GM19025 (cell line): ENCODE data around the gene HECTD1.
"Not testable (repeated sequence)": the region's sequence is repeated elsewhere in the genome, so short reads cannot be mapped to it uniquely, and the experiment has no call there.

ENCODE experiments used
- ATAC-seq: cut with Tn5 transposase; IDR thresholded peaks from one replicate; pipeline ENCODE4 v1.9.1; 2021; ENCODE audit warnings: mild to moderate bottlenecking, low read depth, moderate library complexity; ENCODE audit not compliant: unreplicated experiment

HECTD1 gene

GRCh38 chr14:31097081-31097480 is 110.5 kb downstream of the HECTD1 start:
- ATAC-seq = no peak

GRCh38 chr14:31096255-31096654 is 111.3 kb downstream of the HECTD1 start:
- ATAC-seq = no peak

DNA sequence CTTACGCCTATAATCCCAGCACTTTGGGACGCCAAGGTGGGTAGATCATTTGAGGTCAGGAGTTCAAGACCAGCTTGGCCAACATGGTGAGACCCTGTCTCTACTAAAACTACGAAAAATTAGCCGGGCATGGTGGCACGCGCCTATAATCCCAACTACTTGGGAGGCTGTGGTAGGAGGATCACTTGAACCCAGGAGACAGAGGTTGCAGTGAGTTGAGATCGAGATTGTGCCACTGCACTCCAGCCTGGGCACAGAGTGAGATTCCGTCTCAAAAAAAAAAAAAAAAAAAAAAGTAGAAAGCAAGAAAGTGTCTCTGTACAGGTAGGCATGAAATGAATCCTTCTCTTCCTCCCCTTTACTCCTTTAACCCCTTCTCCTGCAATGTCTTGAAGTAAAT is 111.8 kb downstream of the HECTD1 start:
- ATAC-seq = not testable (repeated sequence)

- ATAC-seq = not testable (repeated sequence)
These were observed 113.4 kb downstream of the HECTD1 start for GRCh38 chr14:31093884-31094839.

DNA sequence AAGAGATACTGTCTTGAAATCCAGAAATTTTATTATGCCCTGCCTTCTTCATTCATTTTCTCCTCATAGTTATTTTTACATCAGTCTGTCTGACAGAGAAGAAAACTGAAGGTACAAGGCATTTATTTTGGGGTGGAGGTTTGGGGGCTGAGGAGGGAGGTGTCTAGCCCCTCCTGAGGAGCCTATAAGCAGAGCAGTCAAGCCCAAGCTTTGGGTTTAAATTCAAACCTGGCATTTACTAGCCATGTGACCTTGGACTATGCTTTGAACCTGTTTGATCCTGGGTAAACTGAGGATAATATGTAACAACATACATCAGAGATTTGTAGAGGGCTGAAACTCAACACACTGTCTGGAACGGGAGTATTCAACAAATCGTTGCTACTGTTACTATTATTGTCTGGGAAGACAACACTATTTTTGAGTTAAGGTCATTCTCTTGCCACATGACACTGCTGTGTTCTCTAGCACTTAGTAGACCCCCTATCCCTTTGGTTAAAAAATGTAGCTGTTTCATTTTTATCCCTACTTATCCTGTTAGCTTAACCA is 115.4 kb downstream of the HECTD1 start:
- ATAC-seq = no peak

DNA sequence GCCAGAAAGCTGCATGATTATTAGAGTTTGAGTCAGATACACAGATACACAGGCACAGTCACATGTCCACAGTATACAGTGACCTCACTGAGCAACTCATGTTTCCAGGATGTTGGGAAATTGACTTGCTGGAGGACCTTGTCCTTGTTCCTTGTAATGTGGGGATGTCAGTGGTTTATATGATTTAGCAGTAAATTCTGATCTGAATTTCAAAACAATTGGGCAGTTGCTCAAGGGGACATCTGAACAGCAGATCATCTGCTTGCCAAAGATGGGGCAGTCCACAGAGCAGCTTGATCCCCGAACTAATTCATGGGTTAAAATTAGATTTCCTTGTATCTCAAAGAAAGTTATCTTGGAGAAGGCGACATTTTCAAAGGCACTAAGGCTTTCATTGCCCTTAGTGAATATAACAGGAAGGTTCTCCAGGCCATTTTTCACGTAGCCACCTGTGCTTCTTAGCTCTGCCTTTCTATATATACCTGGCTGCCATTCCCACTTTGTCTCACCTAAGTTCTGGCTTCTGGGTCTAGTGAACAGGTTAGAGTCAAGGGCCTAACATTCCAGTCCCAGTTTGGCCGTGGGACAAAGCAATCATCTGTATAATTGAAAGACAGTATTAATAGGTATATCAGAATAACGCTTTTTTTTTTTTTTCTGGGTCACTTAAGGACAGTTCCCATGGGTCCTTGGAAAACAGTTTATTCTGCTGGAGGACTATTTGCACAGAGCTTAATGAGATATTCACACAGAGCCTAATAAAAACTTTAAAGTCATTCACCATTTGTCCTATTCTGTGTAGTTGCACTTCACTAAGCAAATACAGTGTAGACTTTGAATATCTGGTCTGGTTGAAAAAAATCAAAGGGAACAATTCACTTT is 116.5 kb downstream of the HECTD1 start:
- no peak for ATAC-seq

- ATAC-seq = not testable (repeated sequence)
These were observed 121.1 kb downstream of the HECTD1 start for GRCh38 chr14:31086466-31086865.

DNA sequence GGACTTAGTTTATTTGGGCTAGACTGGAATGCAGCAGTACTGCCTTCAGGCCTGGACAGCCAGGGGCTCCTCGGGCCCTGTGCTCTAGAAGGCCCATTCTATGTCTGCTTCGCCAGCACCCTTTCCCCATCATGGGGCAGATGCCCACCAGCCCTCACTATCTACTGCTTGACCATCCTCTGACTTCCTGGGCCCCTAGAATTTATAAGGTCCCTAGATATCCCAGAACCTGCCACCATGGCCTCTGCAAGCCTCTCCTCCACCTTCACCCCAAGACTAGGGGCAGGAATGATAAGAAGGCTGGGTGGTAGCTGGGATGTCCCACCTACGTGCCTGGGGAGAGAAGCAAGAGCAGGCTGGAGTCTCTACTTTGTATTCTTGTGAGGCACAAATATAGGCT is 122.6 kb downstream of the HECTD1 start:
- ATAC-seq = no peak

- ATAC-seq = no peak
These were observed 123.2 kb downstream of the HECTD1 start for GRCh38 chr14:31084385-31084784.

GRCh38 chr14:31083781-31084180 is 123.8 kb downstream of the HECTD1 start:
- no peak for ATAC-seq

DNA sequence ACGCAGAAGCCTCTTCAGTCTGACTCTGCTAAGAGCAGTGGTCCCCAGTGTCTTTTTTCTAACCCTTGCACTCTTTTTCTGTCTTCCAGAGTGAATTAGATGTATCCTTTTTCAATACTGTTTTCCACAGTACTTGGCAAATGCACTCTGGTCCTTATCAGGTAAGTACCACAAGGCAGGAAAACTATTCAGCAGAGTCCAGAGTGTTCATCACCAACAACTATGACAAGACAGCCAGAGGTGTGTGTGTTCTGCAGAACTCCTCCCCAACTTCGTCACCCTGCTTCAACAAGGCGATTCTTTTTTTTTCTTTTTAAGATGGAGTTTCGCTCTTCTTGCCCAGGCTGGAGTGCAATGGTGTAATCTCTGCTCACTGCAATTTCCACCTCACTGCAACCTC is 127.1 kb downstream of the HECTD1 start:
- no peak for ATAC-seq

DNA sequence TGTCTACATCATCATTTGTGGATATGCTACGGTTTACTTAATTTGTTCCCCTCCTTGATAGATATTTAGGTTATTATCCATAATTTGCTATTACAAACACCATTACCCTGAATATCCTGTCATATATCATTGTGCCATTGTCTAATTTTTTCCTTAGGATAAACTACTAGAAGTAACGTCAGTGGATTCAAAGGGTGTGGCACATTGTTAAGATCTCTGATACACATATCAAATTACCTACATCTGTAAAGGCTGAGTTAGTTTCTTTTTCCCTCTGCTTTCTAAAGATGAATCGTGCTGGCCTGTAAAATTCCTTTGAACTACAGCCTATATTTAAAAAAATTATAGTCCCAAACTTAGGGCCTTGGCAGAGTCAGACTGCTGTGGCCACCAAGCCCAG is 127.5 kb downstream of the HECTD1 start:
- ATAC-seq = no peak

GRCh38 chr14:31078766-31079165 is 128.8 kb downstream of the HECTD1 start:
- ATAC-seq = no peak

- no peak for ATAC-seq
These were observed 132.4 kb downstream of the HECTD1 start for GRCh38 chr14:31075144-31075543.

GRCh38 chr14:31071151-31071550 is 136.4 kb downstream of the HECTD1 start:
- ATAC-seq = no peak

- ATAC-seq = no peak
These were observed 137.2 kb downstream of the HECTD1 start for GRCh38 chr14:31070431-31070830.

GRCh38 chr14:31069343-31069742 is 138.2 kb downstream of the HECTD1 start:
- ATAC-seq = no peak

DNA sequence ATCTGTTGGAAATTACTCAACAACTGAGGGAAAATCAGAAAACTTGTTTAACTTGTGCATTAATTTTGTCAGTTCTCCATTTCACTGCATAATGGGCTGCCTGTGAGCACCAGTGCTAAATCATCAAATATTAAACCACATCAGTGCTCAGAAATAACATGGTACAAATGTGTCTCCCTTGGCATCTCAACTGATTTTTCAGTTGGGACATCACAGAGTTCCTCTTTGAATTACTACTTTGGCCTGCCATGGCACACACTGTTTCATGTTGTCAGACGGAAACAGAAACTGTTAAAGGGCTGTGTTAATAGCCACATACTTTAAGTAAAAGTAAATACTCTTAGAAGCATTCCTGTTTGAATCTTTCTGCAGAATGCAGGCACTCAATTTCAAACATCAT is 139.4 kb downstream of the HECTD1 start:
- no peak for ATAC-seq

GRCh38 chr14:31062908-31063307 is 144.7 kb downstream of the HECTD1 start:
- not testable (repeated sequence) for ATAC-seq

GRCh38 chr14:31060253-31060875 is 147.2 kb downstream of the HECTD1 start:
- ATAC-seq = no peak
